HG02973 (cell line): Measurements from ENCODE around the gene ITPRID1.

Source experiments
- ATAC-seq: cut with Tn5 transposase; IDR thresholded peaks from one replicate; pipeline ENCODE4 v1.9.1; 2021; ENCODE audit warnings: moderate library complexity; ENCODE audit not compliant: unreplicated experiment

The ITPRID1 gene

GRCh38 chr7:31692871-31693270 is 179.0 kb downstream of the ITPRID1 start:
- ATAC-seq: no peak

GRCh38 chr7:31695859-31696614 is 182.1 kb downstream of the ITPRID1 start:
- no peak for ATAC-seq

GRCh38 chr7:31699050-31699449 is 185.2 kb downstream of the ITPRID1 start:
- ATAC-seq: no peak

GRCh38 chr7:31702354-31702753 is 188.5 kb downstream of the ITPRID1 start:
- no peak for ATAC-seq

- ATAC-seq: no peak
These were observed 191.5 kb downstream of the ITPRID1 start for GRCh38 chr7:31705377-31705776.

GRCh38 chr7:31707089-31707488 is 193.2 kb downstream of the ITPRID1 start:
- no peak for ATAC-seq
